HG02588 (cell line): Measurements from ENCODE around the gene MRPL33.

Source experiments
- ATAC-seq: cut with Tn5 transposase; IDR thresholded peaks from one replicate; pipeline ENCODE4 v1.9.1; 2021; ENCODE audit warnings: mild to moderate bottlenecking, moderate library complexity; ENCODE audit not compliant: unreplicated experiment

MRPL33 gene

GRCh38 chr2:27773959-27774358 lies 2.4 kb downstream of the MRPL33 start:
- no peak for ATAC-seq

GRCh38 chr2:27776097-27776496 lies 4.6 kb downstream of the MRPL33 start:
- no peak for ATAC-seq

- no peak for ATAC-seq
These were observed 5.2 kb downstream of the MRPL33 start for GRCh38 chr2:27776696-27777095.

- no peak for ATAC-seq
These were observed 8.0 kb downstream of the MRPL33 start for GRCh38 chr2:27779417-27780055.

GRCh38 chr2:27781496-27781895 lies 10.0 kb downstream of the MRPL33 start:
- no peak for ATAC-seq

GRCh38 chr2:27782701-27783100 lies 11.2 kb downstream of the MRPL33 start:
- no peak for ATAC-seq

- no peak for ATAC-seq
These were observed 19.3 kb downstream of the MRPL33 start for GRCh38 chr2:27790796-27791195.

GRCh38 chr2:27792759-27793158 lies 21.2 kb downstream of the MRPL33 start:
- ATAC-seq = no peak

GRCh38 chr2:27795093-27795834 lies 23.7 kb downstream of the MRPL33 start:
- ATAC-seq = no peak

GRCh38 chr2:27795868-27796277 lies 24.4 kb downstream of the MRPL33 start:
- ATAC-seq = no peak

GRCh38 chr2:27796791-27797765 lies 25.6 kb downstream of the MRPL33 start:
- ATAC-seq = no peak

- no peak for ATAC-seq
These were observed 26.3 kb downstream of the MRPL33 start for GRCh38 chr2:27797841-27798240.

- ATAC-seq = no peak
These were observed 27.0 kb downstream of the MRPL33 start for GRCh38 chr2:27798486-27798885.

GRCh38 chr2:27798948-27799645 lies 27.6 kb downstream of the MRPL33 start:
- ATAC-seq = no peak

- no peak for ATAC-seq
These were observed 28.1 kb downstream of the MRPL33 start for GRCh38 chr2:27799646-27800010.

GRCh38 chr2:27800856-27801255 lies 29.3 kb downstream of the MRPL33 start:
- ATAC-seq = no peak

GRCh38 chr2:27802547-27802946 lies 31.0 kb downstream of the MRPL33 start:
- no peak for ATAC-seq

GRCh38 chr2:27803046-27803445 lies 31.5 kb downstream of the MRPL33 start:
- no peak for ATAC-seq

- no peak for ATAC-seq
These were observed 32.6 kb downstream of the MRPL33 start for GRCh38 chr2:27804146-27804545.

GRCh38 chr2:27805180-27805579 lies 33.7 kb downstream of the MRPL33 start:
- ATAC-seq = no peak
